Uterus (tissue), 4 donors: ENCODE results near the gene PHC3. TPM values are rescaled to one million over a fixed set of nuclear protein-coding genes. Genes with fewer than 3 reads are reported as not detected.

Source experiments
- DNase-seq, 2 donors: peaks; one replicate each; pipeline ENCODE4 v3.0.0-alpha.2; 2019 to 2020
- H3K27ac ChIP-seq, 2 donors: fragments of 200-600 bp; sonication (generic); 1 replicate in 1 of 2; 2 replicates in 1 of 2; pipeline ENCODE4 v1.5.1; 2016 to 2018
- H3K27me3 ChIP-seq, 2 donors: fragments of 200-600 bp; sonication (generic); one replicate each; pipeline ENCODE4 v1.5.1; 2018 to 2019; ENCODE audit warnings: control low read depth in 1 of 2
- H3K36me3 ChIP-seq, 2 donors: fragments of 200-600 bp; sonication (generic); one replicate each; pipeline ENCODE4 v1.5.1; 2019; ENCODE audit warnings: control low read depth in 1 of 2
- H3K4me1 ChIP-seq, 2 donors: fragments of 200-600 bp; sonication (generic); one replicate each; pipeline ENCODE4 v1.5.1; 2018 to 2019; ENCODE audit warnings: control low read depth in 1 of 2
- H3K4me3 ChIP-seq, 2 donors: fragments of 200-600 bp; sonication (generic); 1 replicate in 1 of 2; 2 replicates in 1 of 2; pipeline ENCODE4 v1.5.1; 2018 to 2019; ENCODE audit warnings: mild to moderate bottlenecking in 1 of 2
- H3K9me3 ChIP-seq, 2 donors: fragments of 200-600 bp; sonication (generic); one replicate each; pipeline ENCODE4 v1.5.1; 2019; ENCODE audit warnings: control low read depth in 1 of 2
- POLR2A ChIP-seq, 2 donors: fragments of 450-650 bp; IDR thresholded peaks; one replicate each; pipeline ENCODE4 v1.6.1; 2016; ENCODE audit warnings: antibody characterized with exemption in 2 of 2, mild to moderate bottlenecking in 1 of 2, moderate library complexity in 1 of 2
- intact Hi-C: fragments of 100-400 bp; cut with DNase I; formaldehyde crosslinking; loops from one replicate; pipeline ENCODE4 v1.15.1; 2023; ENCODE audit warnings: low total_unique reads
- total RNA-seq, 4 donors: library from RNA; depleted of rRNA in 3 of 4; stranded (reverse); fragments of >200 nt in 3 of 4; gene quantifications; one replicate each; pipeline versions ENCODE4 v1.1.0 to v1.2.4, GENCODE V29; 2014 to 2023
- TF ChIP-seq, protein P1 (sequence below), 4 experiments: fragments of 200-600 bp in 2 of 4; fragments of 450-650 bp in 2 of 4; sonication (generic) in 2 of 4; IDR thresholded peaks; one replicate each; pipeline ENCODE4 v1.5.1; 2016 to 2019; ENCODE audit warnings: antibody characterized with exemption in 4 of 4, mild to moderate bottlenecking in 2 of 4, moderate library complexity in 1 of 4
- donor health status: DM: yes; HTN: yes; CAD: no.

PHC3 gene
- total RNA-seq, 4 donors from 2014 or later = 28.5 to 164 (median 87.1) TPM

DNA sequence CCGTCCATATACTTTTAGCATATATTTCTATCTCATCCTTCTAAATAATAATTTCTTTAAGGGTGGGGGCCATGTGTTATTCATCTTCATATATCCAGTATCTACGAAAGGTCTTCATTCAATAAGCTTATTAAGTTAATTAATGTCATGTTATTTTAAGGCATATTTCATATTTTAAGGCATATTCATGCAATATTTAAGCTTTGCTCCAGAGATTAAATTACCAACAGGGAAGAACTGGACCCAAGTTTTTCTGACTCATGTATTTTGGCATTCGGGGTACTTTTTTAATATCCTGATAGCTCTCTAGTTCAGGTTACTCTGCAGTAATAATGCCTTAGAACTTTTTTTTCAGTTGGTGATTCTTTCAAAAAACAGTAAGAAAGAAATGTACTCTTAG is 27.4 kb downstream of the PHC3 start:
- Histone ChIP-seq H3K27me3 (no peaks in the 10 kb centered on the region), H3K4me3 (no peak overlapping the region), H3K9me3 (no peaks in the 10 kb centered on the region), H3K4me1 (peaks cover 0 to 5% of the 10 kb centered on the region in 2 donors), H3K27ac (no peak overlapping the region), H3K36me3 (no peaks in the 10 kb centered on the region)
- intact Hi-C loops = no loop called here
- DNase-seq = no peak
- TF ChIP-seq, protein P1, sequence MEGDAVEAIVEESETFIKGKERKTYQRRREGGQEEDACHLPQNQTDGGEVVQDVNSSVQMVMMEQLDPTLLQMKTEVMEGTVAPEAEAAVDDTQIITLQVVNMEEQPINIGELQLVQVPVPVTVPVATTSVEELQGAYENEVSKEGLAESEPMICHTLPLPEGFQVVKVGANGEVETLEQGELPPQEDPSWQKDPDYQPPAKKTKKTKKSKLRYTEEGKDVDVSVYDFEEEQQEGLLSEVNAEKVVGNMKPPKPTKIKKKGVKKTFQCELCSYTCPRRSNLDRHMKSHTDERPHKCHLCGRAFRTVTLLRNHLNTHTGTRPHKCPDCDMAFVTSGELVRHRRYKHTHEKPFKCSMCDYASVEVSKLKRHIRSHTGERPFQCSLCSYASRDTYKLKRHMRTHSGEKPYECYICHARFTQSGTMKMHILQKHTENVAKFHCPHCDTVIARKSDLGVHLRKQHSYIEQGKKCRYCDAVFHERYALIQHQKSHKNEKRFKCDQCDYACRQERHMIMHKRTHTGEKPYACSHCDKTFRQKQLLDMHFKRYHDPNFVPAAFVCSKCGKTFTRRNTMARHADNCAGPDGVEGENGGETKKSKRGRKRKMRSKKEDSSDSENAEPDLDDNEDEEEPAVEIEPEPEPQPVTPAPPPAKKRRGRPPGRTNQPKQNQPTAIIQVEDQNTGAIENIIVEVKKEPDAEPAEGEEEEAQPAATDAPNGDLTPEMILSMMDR (IDR thresholded peaks at IDR 0.05) = no peak
- TF ChIP-seq POLR2A (IDR thresholded peaks at IDR 0.05) = no peak

DNA sequence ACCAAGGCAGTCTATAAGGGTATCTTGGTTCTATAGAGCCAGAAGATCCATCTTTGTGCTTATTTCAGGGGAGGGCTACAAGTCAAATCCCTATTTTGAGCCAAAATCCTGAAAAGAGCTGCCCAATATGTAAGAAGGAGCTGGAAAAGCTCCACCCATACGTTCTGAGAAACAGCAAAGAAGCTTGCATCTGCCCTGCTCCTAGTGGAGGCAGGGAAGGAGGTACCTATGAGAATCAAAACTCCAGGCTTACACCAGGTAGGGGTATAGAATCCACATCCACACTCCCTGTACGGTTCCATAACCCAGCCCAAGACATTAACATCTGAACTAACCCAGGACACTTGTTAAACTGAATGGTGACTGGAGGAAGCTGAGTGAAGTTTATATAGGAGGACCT is 30.0 kb downstream of the PHC3 start:
- no peak for TF ChIP-seq POLR2A (IDR thresholded peaks at IDR 0.05)
- TF ChIP-seq, protein P1 (IDR thresholded peaks at IDR 0.05) = no peak
- Histone ChIP-seq H3K4me1 (peaks cover 0 to 5% of the 10 kb centered on the region in 2 donors), H3K27me3 (no peaks in the 10 kb centered on the region), H3K27ac (no peak overlapping the region), H3K9me3 (no peaks in the 10 kb centered on the region), H3K4me3 (no peak overlapping the region), H3K36me3 (no peaks in the 10 kb centered on the region)
- intact Hi-C loops = no loop called here
- no peak for DNase-seq

DNA sequence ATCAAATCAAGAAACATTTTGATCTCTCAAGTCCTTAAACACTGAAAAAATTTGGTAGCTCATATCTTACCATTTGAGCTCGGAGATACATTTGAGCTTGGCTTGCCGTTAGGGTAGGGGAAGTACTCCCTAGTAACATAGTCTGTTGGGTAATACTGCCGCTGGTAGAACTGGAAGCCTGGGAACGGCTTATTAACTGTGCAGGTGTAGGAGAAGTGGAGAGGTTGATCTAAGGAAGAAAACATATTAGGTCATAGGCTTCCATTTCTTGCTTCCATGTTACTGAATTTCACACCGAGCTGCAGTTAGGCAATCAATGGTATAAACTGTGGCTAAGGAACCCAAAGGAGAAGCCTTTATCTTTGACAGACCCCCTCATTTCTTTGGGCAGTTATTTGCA is 32.5 kb downstream of the PHC3 start:
- DNase-seq = no peak
- Histone ChIP-seq H3K4me1 (no peaks in the 10 kb centered on the region), H3K27ac (no peak overlapping the region), H3K9me3 (no peaks in the 10 kb centered on the region), H3K36me3 (no peaks in the 10 kb centered on the region), H3K27me3 (no peaks in the 10 kb centered on the region), H3K4me3 (no peak overlapping the region)
- intact Hi-C loops = no loop called here
- TF ChIP-seq, protein P1 (IDR thresholded peaks at IDR 0.05) = no peak
- no peak for TF ChIP-seq POLR2A (IDR thresholded peaks at IDR 0.05)

DNA sequence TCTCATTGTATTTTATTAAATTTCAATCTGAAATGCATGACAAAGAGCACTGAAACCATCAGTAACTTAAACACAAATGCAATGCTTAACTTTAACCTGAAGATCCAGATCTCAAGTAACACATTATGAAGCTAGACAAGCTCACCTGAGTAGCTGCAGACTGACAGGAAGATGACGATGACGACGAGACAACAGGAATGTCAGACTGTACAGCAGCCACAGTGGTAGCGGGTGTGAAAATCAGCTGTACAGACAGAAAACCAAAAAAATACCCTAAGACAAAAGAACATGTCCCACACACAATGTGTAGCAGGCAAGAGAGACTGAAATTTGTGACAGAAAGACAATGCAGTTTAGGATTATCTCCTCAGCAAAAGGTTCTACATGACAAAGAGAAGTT is 36.3 kb downstream of the PHC3 start:
- H3K27ac ChIP-seq = no peak overlapping the region
- no peaks in the 10 kb centered on the region for H3K27me3 ChIP-seq
- no peak for DNase-seq
- intact Hi-C loops = no loop called here
- H3K4me3 ChIP-seq = no peak overlapping the region
- no peaks in the 10 kb centered on the region for H3K9me3 ChIP-seq
- TF ChIP-seq, protein P1 (IDR thresholded peaks at IDR 0.05) = no peak
- TF ChIP-seq POLR2A (IDR thresholded peaks at IDR 0.05) = no peak
- H3K4me1 ChIP-seq = no peaks in the 10 kb centered on the region
- no peaks in the 10 kb centered on the region for H3K36me3 ChIP-seq

DNA sequence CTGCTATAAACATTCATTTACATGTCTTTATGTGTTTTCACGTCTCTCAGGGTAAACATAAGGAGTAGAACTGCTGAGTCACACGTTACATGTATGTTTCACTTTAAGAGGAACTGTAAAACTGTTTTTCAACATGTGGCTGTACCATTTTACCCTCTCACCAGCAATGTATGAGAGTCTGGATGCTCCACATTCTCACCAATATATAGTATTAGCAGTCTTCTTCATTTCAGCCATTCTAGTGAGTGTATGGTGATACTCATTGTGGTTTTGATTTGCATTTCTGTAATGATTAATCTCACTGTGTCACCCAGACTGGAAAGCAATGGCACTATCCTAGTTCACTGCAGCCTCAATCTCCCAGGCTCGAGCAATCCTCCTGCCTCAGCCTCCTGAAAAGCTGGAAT is 37.1 kb downstream of the PHC3 start:
- Histone ChIP-seq H3K27ac (no peak overlapping the region), H3K4me1 (no peaks in the 10 kb centered on the region), H3K36me3 (no peaks in the 10 kb centered on the region), H3K9me3 (no peaks in the 10 kb centered on the region), H3K27me3 (no peaks in the 10 kb centered on the region), H3K4me3 (no peak overlapping the region)
- no peak for DNase-seq
- TF ChIP-seq POLR2A (IDR thresholded peaks at IDR 0.05) = no peak
- TF ChIP-seq, protein P1 (IDR thresholded peaks at IDR 0.05) = no peak
- intact Hi-C loops = no loop called here
